GM18505 (cell line): Measurements from ENCODE around the gene CNTLN.
"Not testable (repeated sequence)": the region's sequence is repeated elsewhere in the genome, so short reads cannot be mapped to it uniquely, and the experiment has no call there.

Experiments
- ATAC-seq: cut with Tn5 transposase; IDR thresholded peaks from one replicate; pipeline ENCODE4 v1.9.1; 2021; ENCODE audit not compliant: unreplicated experiment
- POLR2A ChIP-seq: IDR thresholded peaks from 4 replicates; pipeline ENCODE4 v1.6.1; 2011; ENCODE audit warnings: borderline replicate concordance; ENCODE audit not compliant: insufficient read depth, insufficient read length; ENCODE audit errors: extremely low read depth

The CNTLN gene

GRCh38 chr9:17486396-17486795 lies 351.6 kb downstream of the CNTLN start:
- ATAC-seq, result no peak
- TF ChIP-seq POLR2A, result no peak

- no peak for ATAC-seq
- no peak for TF ChIP-seq POLR2A
Observed at GRCh38 chr9:17487467-17487866, 352.6 kb downstream of the CNTLN start.

- no peak for TF ChIP-seq POLR2A
- no peak for ATAC-seq
Observed at GRCh38 chr9:17488662-17489061, 353.8 kb downstream of the CNTLN start.

- TF ChIP-seq POLR2A, result no peak
- no peak for ATAC-seq
Observed at GRCh38 chr9:17490110-17490509, 355.3 kb downstream of the CNTLN start.

GRCh38 chr9:17491780-17492179 lies 356.9 kb downstream of the CNTLN start:
- TF ChIP-seq POLR2A, result no peak
- no peak for ATAC-seq

- TF ChIP-seq POLR2A, result no peak
- ATAC-seq, result no peak
Observed at GRCh38 chr9:17503196-17503595, 368.4 kb downstream of the CNTLN start.

GRCh38 chr9:17509151-17509550 lies 374.3 kb downstream of the CNTLN start:
- no peak for ATAC-seq
- TF ChIP-seq POLR2A, result no peak

GRCh38 chr9:17509701-17510100 lies 374.9 kb downstream of the CNTLN start:
- no peak for ATAC-seq
- no peak for TF ChIP-seq POLR2A

GRCh38 chr9:17519761-17520160 lies 384.9 kb downstream of the CNTLN start:
- no peak for TF ChIP-seq POLR2A
- no peak for ATAC-seq

GRCh38 chr9:17520268-17521064 lies 385.6 kb downstream of the CNTLN start:
- no peak for ATAC-seq
- no peak for TF ChIP-seq POLR2A

GRCh38 chr9:17521100-17521855 lies 386.4 kb downstream of the CNTLN start:
- no peak for ATAC-seq
- no peak for TF ChIP-seq POLR2A

- ATAC-seq, result not testable (repeated sequence)
Observed at GRCh38 chr9:17526726-17527125, 391.9 kb downstream of the CNTLN start.

GRCh38 chr9:17528859-17529258 lies 394.0 kb downstream of the CNTLN start:
- ATAC-seq, result no peak
- TF ChIP-seq POLR2A, result no peak

GRCh38 chr9:17531642-17532254 lies 396.9 kb downstream of the CNTLN start:
- ATAC-seq, result peak; percentile 91
- TF ChIP-seq POLR2A, result no peak
